Dendritic cell treated with granulocyte-macrophage colony-stimulating factor and Interleukin-4, amounts not matched to agents 40 ng/mL and 50 ng/mL, for 4 days (primary cell): ENCODE measurements around the gene ANKRD17.
"Not testable (repeated sequence)": the region's sequence is repeated elsewhere in the genome, so short reads cannot be mapped to it uniquely, and the experiment has no call there.

ENCODE experiments used
- H3K27ac Mint-ChIP-seq: one replicate; pipeline ENCODE4 v1.8.0; 2022; ENCODE audit warnings: mild to moderate bottlenecking, mixed read lengths
- H3K27me3 Mint-ChIP-seq: one replicate; pipeline ENCODE4 v1.8.0; 2022; ENCODE audit warnings: mild to moderate bottlenecking, mixed read lengths
- H3K36me3 Mint-ChIP-seq: one replicate; pipeline ENCODE4 v1.8.0; 2022; ENCODE audit warnings: low read depth, mixed read lengths
- H3K4me1 Mint-ChIP-seq: one replicate; pipeline ENCODE4 v1.8.0; 2022; ENCODE audit warnings: low read depth, mixed read lengths
- H3K4me3 Mint-ChIP-seq: one replicate; pipeline ENCODE4 v1.8.0; 2022; ENCODE audit warnings: mild to moderate bottlenecking, moderate library complexity, mixed read lengths
- H3K9me3 Mint-ChIP-seq: one replicate; pipeline ENCODE4 v1.8.0; 2022; ENCODE audit warnings: mixed read lengths
- intact Hi-C: fragments of 100-400 bp; cut with micrococcal nuclease; formaldehyde crosslinking; loops from one replicate; pipeline ENCODE4 v1.15.0; 2022

The ANKRD17 gene

DNA sequence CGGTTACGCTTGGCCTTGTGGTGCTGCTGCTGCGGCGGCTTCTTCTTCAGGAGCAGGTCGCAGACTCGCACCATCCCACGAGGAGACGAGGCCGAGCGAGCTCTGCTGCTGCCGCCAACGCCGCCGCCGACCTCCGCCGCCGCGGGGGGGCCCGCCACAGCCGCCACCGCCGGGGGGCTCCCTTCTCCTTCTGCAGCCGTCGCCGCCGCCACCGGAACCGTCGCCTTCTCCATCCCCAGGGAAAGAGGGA is 237 bp downstream of the ANKRD17 start:
- Mint-ChIP-seq H3K27me3 (no peaks in the 10 kb centered on the region), H3K4me3 (peak overlapping the region; percentile 98), H3K27ac (peak overlapping the region; percentile 99), H3K9me3 (no peaks in the 10 kb centered on the region), H3K4me1 (peaks cover 37% of the 10 kb centered on the region), H3K36me3 (peaks cover 32% of the 10 kb centered on the region)
- intact Hi-C loops = loop anchor here (5.0 kb wide), 3 partner anchors 111 to 899 kb away; partner anchors contain the start of gene MTHFD2L

DNA sequence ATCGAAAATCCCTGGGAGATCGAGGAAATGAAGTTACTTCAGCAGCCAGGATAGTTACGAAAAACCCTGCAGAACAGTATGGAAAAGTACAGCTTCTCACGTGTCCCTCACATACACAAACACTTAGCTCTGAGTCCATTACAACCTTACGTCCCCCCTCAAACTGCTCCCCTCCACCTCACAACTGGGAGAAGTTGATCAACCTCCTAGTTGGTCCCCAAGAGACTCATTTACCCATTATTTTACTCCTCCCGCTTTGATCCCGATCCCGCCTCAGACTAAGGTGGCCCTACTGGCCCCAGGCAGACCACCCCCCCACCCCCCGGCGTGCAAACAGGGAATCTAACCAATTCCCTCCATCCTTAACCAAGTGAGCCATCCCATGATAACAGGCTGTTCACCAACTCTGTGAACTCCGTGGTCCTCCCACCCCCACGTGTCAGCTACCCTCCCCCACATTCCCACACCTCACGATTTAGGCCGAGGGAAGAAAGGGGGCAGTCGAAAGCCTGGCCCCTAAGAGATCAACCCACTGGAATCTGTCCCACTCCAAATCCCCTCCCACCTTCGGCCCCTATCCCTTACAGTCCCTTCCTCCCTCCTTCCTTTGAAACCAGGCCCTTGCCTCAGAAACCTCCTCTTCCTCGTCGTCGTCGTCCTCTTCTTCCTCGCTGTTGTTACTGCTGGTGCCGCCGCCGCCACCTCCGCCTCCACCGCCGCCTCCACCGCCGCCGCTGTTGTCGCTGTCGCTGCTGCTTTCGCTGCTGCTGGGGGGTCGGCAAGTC is 755 bp downstream of the ANKRD17 start:
- H3K27me3 Mint-ChIP-seq = no peaks in the 10 kb centered on the region
- intact Hi-C loops = loop anchor here (1.0 to 5.0 kb wide), 4 partner anchors 35 to 899 kb away; partner anchors contain the start of gene MTHFD2L

DNA sequence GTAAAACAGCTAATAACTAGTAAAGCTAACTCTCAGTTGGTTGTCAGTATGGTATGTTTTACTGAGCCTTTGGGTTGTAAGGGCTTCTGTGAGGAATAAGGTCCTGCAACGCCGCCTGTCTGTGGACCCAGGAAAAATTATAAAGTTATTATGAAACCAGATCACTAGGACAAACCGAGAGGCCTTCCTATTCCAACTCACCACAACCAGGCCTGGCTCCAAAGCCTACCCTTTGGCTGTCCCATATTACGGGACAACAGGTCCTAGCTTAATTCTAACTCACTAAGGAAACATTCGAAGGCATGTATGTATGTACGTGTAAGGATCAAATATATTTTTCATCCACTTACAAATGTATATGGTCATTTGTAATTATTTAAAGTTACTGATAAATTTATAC is 1.4 kb downstream of the ANKRD17 start:
- H3K27me3 Mint-ChIP-seq = no peaks in the 10 kb centered on the region
- intact Hi-C loops = loop anchor here (1.0 to 5.0 kb wide), 4 partner anchors 34 to 900 kb away; partner anchors contain the start of gene MTHFD2L
- H3K9me3 Mint-ChIP-seq = no peaks in the 10 kb centered on the region
- H3K4me3 Mint-ChIP-seq = peak overlapping the region; percentile 98
- peak overlapping the region; percentile 99 for H3K27ac Mint-ChIP-seq
- peaks cover 43% of the 10 kb centered on the region for H3K4me1 Mint-ChIP-seq
- H3K36me3 Mint-ChIP-seq = peaks cover 41% of the 10 kb centered on the region

More for the DNA sequence above, 755 bp downstream of the ANKRD17 start:
- Mint-ChIP-seq H3K4me1 (peaks cover 41% of the 10 kb centered on the region), H3K27ac (peak overlapping the region; percentile 99), H3K9me3 (no peaks in the 10 kb centered on the region), H3K36me3 (peaks cover 37% of the 10 kb centered on the region), H3K4me3 (peak overlapping the region; percentile 98)

DNA sequence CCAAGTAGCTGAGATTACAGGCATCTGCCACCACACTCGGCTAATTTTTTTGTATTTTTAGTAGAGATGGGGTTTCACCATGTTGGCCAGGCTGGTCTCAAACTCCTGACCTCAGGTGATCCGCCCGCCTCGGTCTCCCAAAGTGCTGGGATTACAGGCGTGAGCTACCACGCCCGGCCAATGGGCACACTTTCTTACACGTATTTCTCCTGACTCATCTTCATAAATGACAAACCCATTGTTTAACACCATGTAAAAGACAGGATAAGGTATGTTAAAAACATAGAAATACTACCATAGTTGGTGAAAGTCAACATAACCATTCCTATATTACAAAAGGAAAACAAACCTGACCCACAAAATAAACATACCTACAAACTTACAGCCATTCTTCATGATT is 2.8 kb downstream of the ANKRD17 start:
- not testable (repeated sequence) for H3K27ac Mint-ChIP-seq, H3K27me3 Mint-ChIP-seq, H3K4me3 Mint-ChIP-seq, H3K9me3 Mint-ChIP-seq
- Mint-ChIP-seq H3K36me3 (peaks cover 44% of the 10 kb centered on the region), H3K4me1 (peaks cover 43% of the 10 kb centered on the region)
- intact Hi-C loops = loop anchor here (5.0 kb wide), 3 partner anchors 109 to 901 kb away; partner anchors contain the start of gene MTHFD2L

DNA sequence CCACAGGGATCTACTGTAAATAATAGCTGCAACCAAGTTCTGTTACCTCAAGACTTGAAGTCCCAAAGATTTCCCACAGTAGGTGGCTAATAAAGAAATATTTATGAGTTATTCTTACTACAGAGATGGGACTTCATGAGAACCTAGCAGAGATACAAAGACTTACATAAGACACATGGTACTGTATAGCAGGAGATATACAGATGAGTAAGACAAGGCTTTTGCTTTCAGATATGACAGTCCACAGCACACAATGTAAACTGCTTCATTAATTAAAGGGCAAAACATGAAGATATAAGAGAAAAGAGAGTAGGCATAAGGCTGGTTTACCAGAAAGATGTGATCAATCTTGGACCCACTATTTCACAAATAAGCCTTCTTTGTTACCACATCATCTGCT is 6.6 kb downstream of the ANKRD17 start:
- no peak overlapping the region for H3K4me3 Mint-ChIP-seq
- peaks cover 8% of the 10 kb centered on the region for H3K9me3 Mint-ChIP-seq
- intact Hi-C loops = no loop called here
- H3K4me1 Mint-ChIP-seq = peaks cover 24% of the 10 kb centered on the region
- peaks cover 34% of the 10 kb centered on the region for H3K36me3 Mint-ChIP-seq
- no peak overlapping the region for H3K27ac Mint-ChIP-seq
- H3K27me3 Mint-ChIP-seq = no peaks in the 10 kb centered on the region

DNA sequence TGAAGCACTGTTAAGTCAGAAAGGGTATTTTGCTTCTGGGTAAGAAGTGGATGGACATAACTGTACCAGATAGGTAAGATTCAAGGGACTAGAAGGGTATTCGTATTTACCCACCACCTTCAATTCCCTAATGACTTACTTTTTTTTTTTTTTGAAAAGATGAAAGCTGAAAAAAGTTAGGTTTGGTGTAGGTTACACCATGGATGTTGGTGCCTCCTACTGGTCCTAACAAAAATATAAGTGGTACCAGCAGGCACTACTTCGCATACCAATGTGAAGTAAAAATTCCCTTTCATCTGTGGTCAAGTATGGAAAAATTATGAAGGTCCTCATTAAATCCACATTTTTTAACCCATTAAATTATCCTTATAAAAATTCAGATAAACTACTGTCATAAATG is 7.2 kb downstream of the ANKRD17 start:
- Mint-ChIP-seq H3K9me3 (peaks cover 8% of the 10 kb centered on the region), H3K4me1 (peaks cover 27% of the 10 kb centered on the region), H3K27me3 (no peaks in the 10 kb centered on the region), H3K36me3 (peaks cover 34% of the 10 kb centered on the region), H3K4me3 (no peak overlapping the region), H3K27ac (no peak overlapping the region)
- intact Hi-C loops = no loop called here

DNA sequence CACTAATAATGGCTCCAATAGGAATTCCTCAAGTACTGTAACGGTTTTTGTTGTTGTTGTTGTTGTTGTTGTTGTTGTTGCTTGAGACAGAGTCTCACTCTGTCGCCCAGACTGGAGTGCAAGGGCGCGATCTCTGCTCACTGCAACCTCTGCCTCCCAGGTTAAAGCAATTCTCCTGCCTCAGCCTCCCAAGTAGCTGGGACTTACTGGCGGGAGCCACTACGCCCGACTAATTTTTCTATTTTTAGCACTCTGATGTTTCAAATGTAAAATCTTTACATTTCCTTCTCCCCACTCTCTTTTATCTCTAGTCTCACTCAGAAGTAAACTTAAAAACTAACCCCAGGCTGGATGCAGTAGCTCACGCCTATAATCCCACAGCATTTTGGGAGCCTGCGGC is 8.0 kb downstream of the ANKRD17 start:
- H3K27ac Mint-ChIP-seq = no peak overlapping the region
- peaks cover 29% of the 10 kb centered on the region for H3K4me1 Mint-ChIP-seq
- peaks cover 34% of the 10 kb centered on the region for H3K36me3 Mint-ChIP-seq
- intact Hi-C loops = no loop called here
- no peaks in the 10 kb centered on the region for H3K27me3 Mint-ChIP-seq
- H3K4me3 Mint-ChIP-seq = no peak overlapping the region
- H3K9me3 Mint-ChIP-seq = peaks cover 8% of the 10 kb centered on the region

DNA sequence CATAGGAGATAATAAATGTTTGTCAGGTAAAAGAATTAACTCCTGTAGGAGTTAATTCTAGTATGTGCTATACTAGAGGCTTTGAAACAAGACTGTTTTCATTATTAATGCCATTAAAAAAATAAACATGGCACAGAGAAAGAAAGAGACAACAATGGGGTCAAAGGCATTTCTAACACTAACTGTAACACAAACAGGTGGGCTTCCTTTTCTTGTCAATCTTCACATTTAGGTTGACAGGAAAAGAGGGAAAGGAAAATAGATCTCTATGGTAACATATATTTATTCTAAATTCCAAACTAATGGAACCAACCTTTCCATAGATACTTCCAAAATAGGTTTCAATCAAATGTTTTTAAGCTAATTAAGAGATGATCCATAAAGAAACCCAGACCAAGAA is 9.8 kb downstream of the ANKRD17 start:
- Mint-ChIP-seq H3K4me3 (no peak overlapping the region), H3K9me3 (peaks cover 8% of the 10 kb centered on the region), H3K4me1 (peaks cover 25% of the 10 kb centered on the region), H3K27ac (no peak overlapping the region), H3K36me3 (peaks cover 32% of the 10 kb centered on the region), H3K27me3 (no peaks in the 10 kb centered on the region)
- intact Hi-C loops = no loop called here

DNA sequence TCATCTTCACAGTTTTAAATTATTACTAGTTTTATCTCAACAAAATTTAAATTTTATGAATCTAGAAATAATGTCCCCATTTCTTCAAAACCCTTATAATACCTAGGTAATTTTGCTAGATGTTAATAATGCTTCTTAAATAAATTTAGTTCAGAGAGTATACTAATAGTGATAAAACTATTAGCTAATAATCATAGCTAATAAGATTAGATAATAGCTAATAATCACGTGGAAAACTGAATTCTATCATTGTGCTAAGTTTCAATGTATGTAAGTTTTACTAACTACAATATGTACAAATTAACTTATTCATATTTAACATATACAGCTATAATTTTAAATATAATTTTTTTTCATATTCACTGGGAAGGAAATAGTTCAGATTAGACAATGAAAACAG is 10.2 kb downstream of the ANKRD17 start:
- H3K4me3 Mint-ChIP-seq = no peak overlapping the region
- no peak overlapping the region for H3K27ac Mint-ChIP-seq
- intact Hi-C loops = no loop called here
- H3K9me3 Mint-ChIP-seq = peaks cover 8% of the 10 kb centered on the region
- no peaks in the 10 kb centered on the region for H3K27me3 Mint-ChIP-seq
- peaks cover 24% of the 10 kb centered on the region for H3K4me1 Mint-ChIP-seq
- H3K36me3 Mint-ChIP-seq = peaks cover 31% of the 10 kb centered on the region

DNA sequence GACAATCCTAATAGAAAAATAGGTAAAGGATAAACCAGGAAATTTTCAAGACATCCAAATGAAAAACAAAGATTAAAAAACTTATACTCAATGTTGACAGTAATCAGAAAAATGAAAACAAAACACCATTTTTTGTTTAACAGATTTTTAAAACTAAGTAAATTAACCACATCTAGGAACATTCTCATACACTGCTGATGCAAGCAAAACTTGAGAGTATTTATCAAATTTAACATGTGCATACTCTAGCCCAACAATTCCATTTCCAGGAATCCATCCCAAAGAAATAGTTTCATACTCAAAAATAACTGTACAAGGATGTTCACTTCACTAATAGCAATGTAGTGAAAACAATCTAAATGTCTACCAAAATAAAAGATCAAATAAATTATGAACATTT is 11.5 kb downstream of the ANKRD17 start:
- Mint-ChIP-seq H3K27me3 (no peaks in the 10 kb centered on the region), H3K4me3 (no peak overlapping the region), H3K27ac (no peak overlapping the region), H3K36me3 (peaks cover 22% of the 10 kb centered on the region), H3K4me1 (peaks cover 27% of the 10 kb centered on the region), H3K9me3 (peaks cover 8% of the 10 kb centered on the region)
- intact Hi-C loops = no loop called here

DNA sequence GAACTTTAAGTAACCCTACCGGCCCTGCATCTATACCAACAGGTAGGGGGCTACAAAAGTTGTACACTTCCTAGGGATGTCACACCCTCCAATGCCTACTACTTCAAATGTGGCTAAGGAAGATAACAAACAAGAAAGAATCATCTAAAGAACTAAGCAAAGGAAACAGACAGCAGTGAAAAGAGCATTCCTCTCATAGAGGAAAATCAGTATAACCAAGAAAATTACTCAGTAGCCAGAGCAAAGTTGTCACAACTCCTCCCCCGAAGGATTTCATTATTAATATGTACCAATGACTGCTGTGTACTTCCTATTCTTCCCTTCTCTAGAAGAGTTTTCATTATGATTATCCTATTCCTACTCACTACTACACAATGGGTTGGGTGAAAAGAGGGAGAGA is 12.6 kb downstream of the ANKRD17 start:
- intact Hi-C loops = no loop called here
- Mint-ChIP-seq H3K27me3 (no peaks in the 10 kb centered on the region), H3K4me1 (peaks cover 27% of the 10 kb centered on the region), H3K27ac (peak overlapping the region; percentile 14), H3K4me3 (no peak overlapping the region), H3K9me3 (peaks cover 5% of the 10 kb centered on the region), H3K36me3 (peaks cover 20% of the 10 kb centered on the region)

DNA sequence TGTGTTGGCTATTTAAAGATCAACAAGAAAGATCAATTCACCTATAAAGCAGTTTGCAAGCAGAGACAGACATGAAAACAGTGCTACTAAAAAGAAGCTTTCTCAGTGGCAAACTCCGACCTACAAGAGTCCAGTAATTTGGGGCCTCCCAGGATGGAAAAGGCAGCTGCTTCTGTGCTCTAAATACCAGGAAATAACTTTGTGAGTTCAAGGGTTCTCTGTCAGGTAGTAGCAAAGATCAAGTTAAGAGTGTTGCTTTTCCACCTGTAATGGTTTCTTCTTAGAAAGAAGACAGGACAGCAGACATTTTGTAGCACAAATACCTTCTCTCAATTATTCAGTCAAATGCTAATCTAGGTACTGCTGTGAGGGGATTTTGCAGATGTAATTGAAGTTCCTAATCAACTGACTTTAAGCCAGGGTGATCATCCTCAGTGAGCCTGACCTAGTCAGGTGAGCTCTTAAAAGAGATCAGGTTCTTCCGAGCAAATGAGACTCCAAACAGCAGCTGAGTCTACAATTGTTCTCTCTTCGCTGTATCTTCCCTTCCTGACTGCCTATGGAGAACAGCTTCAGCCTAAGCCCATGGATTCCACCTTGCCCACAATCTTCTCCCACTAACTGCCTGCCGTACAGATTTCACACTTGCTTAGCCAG is 13.5 kb downstream of the ANKRD17 start:
- peaks cover 11% of the 10 kb centered on the region for H3K36me3 Mint-ChIP-seq
- intact Hi-C loops = no loop called here
- H3K27me3 Mint-ChIP-seq = no peaks in the 10 kb centered on the region
- H3K4me3 Mint-ChIP-seq = no peak overlapping the region
- H3K4me1 Mint-ChIP-seq = peaks cover 27% of the 10 kb centered on the region
- no peaks in the 10 kb centered on the region for H3K9me3 Mint-ChIP-seq
- no peak overlapping the region for H3K27ac Mint-ChIP-seq

DNA sequence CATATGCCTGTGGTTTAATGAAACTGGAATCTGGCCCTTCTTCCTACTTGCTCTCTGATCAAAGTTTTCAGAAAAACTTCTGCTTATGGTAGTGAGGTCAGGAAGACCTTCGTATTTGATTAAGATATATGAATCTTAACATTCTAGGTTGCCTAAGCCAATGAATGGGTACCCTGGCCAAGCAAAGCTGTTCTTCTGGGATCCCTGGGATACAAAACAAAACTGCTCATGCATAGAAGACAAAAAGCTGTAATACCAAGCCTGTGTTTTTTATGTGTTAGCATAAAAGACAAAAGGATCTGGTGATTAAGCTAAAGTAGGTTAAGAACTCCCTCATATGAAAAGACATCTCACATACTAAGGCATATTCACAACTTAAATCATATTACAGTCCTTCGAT is 21.6 kb downstream of the ANKRD17 start:
- Mint-ChIP-seq H3K9me3 (no peaks in the 10 kb centered on the region), H3K27ac (peak overlapping the region; percentile 16), H3K4me1 (peaks cover 5% of the 10 kb centered on the region), H3K27me3 (no peaks in the 10 kb centered on the region), H3K36me3 (peaks cover 29% of the 10 kb centered on the region), H3K4me3 (no peak overlapping the region)
- intact Hi-C loops = no loop called here

DNA sequence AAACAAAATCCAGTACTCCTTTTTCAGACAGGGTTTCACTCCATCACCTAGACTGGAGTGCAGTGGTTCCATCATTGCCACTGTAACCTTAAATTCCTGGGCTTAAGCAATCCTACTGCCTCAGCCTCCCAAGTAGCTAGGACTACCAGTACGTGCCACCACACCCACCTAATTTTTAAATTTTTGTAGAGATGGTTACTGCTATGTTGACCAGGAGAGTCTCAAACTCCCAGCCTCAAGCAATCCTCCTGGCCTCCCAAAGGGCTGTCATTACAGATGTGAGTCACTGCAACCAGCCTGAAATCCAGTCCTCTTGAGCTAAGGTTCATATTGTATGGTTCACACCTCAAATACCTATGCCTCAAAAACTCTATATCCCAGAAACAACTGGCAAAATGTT is 22.4 kb downstream of the ANKRD17 start:
- H3K36me3 Mint-ChIP-seq = peaks cover 30% of the 10 kb centered on the region
- no peaks in the 10 kb centered on the region for H3K27me3 Mint-ChIP-seq
- no peak overlapping the region for H3K4me3 Mint-ChIP-seq
- H3K27ac Mint-ChIP-seq = no peak overlapping the region
- no peaks in the 10 kb centered on the region for H3K9me3 Mint-ChIP-seq
- intact Hi-C loops = no loop called here
- H3K4me1 Mint-ChIP-seq = peaks cover 9% of the 10 kb centered on the region
